Superior temporal gyrus (tissue), 1 donor: Measurements from ENCODE around the gene PPP2R1B.
A peak's percentile ranks its signal among the peaks of the same experiment; 100 is the strongest.
"Not testable (repeated sequence)": the region's sequence is repeated elsewhere in the genome, so short reads cannot be mapped to it uniquely, and the experiment has no call there.

Source experiments
- DNase-seq: peaks from one replicate; pipeline ENCODE4 v3.0.0-alpha.2; 2016; ENCODE audit errors: extremely low spot score

Gene PPP2R1B

DNA sequence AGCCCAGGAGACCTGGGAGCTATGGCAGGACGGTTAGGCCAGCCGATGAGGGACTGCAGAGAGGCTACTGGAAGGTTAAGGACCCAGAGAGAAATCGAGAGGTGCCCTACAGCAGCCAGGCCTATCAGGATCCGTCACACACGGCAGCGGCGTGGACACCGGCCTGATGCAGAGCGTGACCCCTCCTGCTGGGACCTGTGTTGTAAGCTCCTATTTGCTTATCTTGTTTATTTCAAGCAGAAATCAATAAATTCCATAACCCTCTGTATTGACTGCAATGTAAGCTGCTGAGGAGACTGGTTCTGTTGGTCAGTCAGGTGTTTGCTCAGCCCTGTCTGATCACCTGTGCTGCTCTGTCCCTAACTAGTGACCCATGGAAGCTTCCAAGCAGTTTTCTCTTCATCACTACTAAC is 39.9 kb downstream of the PPP2R1B start:
- DNase-seq: no peak

DNA sequence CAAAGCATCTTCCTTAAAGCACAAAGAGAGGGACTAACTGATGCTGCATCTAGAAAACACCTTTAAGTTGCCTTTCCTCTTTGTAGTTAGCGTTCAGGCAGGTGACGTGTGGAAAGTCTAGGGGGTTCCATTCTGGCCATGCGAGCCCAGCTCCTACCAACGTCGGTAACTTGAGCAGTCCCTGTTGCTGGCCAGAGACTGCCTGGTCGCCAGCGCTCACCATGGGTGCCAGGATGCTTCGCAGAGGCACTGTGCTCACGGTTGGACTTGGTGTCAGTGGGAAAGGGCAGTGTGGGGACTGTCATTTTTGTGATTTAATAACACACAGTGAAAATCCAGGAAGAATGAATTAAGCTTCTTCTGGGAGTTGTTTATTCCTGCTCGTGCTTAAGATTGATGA is 40.6 kb downstream of the PPP2R1B start:
- DNase-seq: no peak

DNA sequence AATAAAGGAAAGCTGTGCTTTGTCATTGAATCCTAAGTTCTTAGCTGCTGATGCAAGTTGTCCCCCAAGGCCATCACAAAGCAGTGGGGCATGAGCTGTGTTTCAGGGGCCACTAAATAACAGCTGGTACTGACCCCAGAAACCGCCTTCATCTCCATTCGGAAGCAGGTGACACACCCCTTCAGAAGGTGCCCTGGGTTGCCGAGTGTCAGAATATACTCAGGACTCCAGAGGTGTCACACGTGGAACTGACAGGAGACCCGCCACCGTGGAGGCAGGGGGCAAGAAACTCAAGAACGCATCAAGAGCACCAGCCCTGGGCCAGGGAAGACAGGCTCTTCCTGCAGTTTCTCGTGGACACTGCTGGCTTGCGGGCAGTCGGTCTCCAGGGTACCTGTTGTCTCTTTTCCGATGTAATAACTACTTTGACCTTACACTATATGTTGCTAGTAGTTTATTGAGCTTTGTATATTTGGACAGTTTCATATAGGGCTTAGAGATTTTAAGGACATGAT is 41.5 kb downstream of the PPP2R1B start:
- DNase-seq: no peak

DNA sequence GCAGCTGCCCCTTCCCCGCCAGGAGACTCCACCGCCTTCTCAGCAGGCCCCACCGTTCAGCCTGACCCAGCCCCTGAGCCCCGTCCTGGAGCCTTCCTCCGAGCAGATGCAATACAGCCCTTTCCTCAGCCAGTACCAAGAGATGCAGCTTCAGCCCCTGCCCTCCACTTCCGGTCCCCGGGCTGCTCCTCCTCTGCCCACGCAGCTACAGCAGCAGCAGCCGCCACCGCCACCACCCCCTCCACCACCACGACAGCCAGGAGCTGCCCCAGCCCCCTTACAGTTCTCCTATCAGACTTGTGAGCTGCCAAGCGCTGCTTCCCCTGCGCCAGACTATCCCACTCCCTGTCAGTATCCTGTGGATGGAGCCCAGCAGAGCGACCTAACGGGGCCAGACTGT is 42.6 kb downstream of the PPP2R1B start:
- DNase-seq: no peak

DNA sequence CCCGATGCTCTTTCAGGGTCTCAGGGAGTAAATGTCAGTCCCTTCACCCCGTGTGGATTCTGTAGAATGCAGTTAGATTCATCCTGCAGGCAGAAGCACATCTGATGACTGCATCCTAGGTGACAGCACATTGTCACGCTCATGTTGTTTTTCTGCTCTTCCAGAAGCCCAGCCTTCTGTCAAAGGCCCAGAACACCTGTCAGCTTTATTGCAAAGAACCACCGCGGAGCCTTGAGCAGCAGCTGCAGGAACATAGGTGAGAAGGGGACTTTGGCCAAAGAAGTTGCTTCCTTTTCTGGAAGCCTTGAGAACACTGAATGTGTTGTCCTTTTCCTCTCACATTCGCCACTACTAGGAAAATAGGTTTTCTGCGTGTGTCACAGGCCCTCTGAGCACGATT is 43.7 kb downstream of the PPP2R1B start:
- DNase-seq: no peak

DNA sequence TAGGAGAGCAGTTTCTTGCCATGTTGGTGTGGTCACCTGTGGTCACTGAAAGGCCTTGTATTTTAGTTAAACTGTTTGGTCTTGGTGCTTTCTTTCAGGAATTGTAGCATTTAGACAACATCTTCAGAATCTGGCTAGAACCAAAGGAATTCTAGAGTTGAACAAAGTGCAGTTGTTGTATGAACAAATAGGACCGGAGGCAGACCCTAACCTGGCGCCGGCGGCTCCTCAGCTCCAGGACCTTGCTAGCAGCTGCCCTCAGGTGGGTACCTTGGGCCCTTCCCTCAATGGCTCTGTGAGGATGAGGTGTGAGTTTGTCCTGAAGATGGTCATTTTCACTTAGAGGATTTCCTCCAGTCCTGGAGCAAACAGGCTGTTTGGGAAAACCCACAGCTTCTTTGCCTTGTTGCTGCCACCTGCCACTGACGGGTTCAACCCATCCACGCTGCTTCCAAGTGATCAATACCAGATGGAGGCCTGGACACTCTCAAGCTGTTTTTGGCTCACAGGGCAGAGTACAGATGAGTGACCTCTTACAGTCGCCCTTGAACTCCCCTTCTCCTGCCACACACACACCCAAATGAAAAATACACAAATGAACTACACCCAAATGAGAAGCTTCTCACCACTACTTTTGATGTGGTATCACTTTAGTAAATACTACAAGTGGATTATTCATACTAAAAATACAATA is 45.2 kb downstream of the PPP2R1B start:
- DNase-seq: no peak

DNA sequence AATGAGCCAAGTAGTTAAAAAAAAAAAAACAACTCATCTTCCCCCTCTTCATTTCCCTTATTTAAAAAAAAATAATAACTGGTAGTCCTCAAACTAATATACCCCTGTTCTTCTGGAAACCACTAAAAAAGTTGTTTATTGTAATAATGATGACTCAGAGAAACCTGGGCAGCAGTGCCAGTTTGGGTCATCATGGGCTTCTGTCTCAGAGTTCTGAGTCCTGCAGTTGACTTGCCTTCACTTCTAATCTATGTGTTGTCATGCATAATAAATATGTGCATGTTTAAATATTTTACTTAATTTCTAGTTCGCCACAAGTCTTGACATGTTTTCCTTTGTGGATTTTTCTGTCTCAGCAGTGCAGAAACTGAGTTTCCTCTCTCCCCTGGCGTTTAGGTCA is 46.8 kb downstream of the PPP2R1B start:
- DNase-seq: no peak

DNA sequence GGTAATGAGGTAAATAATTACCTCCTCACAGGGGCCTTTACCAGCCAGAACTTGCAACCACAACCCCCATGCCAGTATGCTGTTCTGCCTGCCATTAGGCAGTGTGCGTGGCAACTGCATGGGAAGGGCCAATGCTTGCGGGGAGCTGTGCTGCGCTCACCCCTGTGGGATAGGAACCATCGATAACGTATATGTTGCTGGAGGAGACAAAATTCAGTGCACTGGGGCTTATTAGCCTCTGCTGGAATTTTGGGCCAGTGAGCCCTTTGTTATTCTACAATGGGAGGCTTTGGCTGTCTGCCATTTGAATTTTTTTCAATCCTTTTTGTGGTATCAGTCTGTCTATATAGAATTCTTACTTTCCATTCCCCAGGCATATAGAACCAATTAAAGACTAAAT is 47.3 kb downstream of the PPP2R1B start:
- DNase-seq: no peak

DNA sequence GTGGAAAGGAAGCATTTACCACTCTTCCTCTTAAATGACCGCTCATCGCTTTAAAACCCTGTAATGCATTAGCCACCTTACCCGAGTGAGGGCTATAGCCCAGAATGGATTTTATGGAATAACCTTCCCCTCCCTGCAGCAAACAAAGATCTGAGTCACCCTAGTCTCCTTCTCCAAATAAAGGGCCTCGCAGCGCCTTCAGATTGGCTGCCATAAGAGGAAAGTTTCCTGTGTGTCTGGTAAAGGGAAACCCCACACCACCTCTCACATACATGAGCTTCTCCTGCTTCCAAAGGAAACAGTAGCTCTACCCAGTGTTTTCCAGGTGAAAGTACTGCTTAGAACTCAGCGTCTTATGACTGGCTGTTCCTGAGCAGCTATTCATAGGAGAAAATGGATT is 47.8 kb downstream of the PPP2R1B start:
- peak; percentile 40 for DNase-seq

DNA sequence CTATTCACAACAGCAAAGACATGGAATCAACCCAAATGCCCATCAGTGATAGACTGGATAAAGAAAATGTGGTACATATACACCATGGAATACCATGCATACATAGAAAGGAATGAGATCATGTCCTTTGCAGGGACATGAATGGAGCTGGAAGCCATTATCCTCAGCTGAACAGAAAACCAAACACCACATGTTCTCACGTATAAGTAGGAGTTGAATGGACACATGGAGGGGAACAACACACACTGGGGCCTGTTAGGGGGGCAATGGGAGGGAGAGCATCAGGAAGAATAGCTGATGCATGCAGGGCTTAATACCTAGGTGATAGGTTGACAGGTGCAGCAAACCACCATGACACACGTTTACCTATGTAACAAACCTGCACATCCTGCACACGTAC is 48.5 kb downstream of the PPP2R1B start:
- not testable (repeated sequence) for DNase-seq

DNA sequence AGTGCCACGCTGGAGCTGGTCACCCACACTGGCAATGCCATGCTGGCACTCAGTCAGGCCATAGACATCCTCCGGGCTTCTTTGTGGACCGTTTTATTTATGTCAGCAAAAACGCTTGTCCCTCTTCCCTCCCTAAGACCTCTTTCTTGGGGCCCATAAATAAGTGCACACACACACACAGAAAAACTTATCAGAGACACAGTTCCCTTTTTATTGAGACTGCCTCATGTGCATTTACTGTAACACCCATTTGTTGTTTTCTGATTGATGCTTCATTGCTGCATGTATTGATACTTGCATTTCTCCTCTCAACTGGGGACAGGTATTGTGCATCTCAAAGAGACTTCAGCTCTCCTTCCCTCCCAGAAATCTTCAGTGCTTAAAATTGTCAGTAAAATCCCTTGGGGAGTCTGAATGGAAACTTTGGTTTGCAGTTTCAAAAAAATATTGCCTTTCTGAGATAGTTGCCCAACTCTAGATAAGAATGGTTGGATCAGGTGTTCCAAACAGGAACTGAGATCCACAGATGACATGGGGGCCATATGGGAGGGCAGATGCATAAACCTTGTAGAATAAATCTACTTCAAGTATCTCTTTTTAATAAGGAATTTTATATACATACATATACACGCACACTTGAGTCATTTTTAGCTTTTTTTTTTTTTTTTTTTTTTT is 50.9 kb downstream of the PPP2R1B start:
- no peak for DNase-seq

DNA sequence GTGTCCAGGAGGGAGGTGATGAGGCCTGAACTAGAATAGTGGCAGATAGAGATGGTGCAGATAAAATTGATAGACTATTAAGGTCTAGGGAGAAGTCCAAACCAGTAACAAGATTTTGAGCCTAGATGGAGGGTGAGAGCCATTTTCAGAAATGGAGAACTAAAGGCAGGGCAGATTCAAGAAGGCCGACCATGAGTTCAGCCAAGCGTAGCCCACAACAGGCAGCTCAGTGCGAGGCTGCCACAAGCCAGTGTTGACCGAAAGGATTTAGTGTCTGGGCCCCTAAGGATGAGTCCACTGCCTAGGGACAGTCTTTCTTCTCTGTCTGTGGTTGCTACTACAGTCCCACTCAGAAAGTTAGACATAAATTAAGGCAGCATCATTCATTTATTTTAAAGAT is 51.7 kb downstream of the PPP2R1B start:
- DNase-seq: no peak

DNA sequence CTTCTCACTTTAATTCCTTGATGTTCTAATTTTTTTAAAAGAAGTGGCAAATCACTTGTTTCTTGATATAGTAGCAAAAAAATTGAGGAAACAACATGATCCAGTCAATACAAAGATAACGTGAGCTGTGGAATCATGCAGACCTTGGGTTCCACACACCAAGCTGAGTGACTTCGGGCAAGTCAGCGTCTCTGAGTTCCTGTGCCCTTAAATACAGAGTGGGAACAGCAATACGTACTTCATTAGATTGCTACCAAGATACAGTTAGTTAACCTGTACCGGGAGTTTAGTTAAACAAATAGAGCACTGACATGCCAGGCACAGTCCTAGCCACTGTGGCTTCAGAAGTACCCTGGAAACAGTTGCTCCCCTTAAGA is 58.5 kb downstream of the PPP2R1B start:
- no peak for DNase-seq

DNA sequence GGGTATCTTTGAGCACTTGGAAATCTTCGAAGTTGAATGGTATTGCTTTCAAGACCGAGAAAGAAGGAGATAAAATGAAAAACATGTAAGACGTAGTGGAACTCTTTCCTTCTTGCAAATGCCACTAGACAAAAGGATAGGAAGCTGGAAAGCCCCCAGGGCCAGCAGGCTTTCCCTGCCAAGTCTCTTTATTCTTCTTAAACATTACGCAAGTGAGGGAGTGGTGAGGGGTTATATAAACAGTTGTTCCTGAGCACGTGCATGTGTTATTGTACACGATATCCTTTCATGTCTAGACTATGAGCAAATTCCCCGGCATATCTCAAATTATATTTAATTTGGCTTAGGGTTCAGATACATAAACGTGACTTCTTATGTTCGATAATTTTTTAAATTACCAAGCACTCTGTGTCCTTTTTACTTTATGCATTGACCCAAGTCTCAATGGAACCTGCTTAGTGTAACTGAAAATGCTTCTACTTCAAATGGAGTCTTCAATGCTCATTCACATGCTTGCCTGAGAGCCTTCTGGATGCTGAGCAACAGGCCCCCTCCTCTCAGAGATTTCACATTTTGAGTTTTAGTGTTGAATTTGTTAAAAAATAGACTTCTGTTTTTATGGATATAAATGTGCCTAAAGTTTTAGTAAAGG is 59.0 kb downstream of the PPP2R1B start:
- DNase-seq: no peak

DNA sequence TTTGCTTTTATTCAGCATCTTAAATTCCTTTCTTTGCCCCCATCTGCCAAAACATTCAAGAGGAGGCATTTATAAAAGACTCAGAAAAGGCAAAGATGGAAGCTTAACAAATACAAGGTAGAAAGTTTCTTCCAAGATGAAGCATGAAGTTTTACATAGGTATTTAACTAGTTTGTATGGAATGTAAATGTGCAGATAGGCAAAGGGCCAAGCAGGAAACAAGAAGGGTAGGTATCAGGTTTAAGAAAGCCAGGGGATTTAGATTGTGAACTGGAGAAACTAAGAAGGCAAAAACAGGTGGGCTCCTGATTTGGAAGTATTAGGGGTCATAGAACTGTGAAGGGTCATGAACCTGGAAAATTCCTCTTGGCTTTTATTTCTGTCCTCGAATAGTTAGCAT is 62.6 kb downstream of the PPP2R1B start:
- no peak for DNase-seq

DNA sequence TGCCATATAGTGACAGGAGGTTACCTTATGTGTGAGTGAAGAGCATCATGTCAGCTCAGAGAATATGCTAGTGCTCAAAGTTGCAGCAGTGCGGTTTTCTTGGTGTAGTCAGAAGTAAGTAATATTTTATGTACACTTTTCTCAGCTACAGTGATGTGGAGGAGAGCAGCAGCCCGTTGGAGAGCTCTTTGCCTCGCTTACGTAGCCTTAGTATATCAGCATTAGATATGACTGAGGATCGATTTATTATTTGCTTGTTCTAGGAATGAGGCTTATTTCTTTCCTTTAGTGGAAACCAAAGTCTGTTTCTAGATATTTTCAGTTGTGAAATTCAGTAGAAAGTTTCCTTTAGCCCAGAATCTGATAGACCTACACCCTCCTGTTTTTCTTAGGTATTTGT is 63.6 kb downstream of the PPP2R1B start:
- DNase-seq: no peak

DNA sequence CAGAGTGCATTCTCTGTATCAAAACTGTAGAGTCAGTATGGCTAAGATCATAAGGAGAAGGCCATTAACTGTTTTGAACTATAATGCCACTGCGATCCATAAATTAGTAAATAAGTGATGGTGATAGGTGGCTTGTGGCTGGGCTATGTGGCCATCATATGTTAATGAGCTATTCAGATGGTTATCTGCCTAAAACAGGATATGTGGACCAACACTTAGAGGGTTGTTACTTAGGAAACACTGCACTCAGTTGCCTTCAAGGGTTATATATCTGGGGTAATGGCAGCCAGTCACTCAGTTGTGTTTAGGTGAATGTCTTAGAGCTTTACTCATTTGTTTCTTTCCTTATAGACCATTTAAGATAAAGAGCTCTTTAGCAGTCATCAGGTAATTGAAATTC is 66.0 kb downstream of the PPP2R1B start:
- DNase-seq: no peak

DNA sequence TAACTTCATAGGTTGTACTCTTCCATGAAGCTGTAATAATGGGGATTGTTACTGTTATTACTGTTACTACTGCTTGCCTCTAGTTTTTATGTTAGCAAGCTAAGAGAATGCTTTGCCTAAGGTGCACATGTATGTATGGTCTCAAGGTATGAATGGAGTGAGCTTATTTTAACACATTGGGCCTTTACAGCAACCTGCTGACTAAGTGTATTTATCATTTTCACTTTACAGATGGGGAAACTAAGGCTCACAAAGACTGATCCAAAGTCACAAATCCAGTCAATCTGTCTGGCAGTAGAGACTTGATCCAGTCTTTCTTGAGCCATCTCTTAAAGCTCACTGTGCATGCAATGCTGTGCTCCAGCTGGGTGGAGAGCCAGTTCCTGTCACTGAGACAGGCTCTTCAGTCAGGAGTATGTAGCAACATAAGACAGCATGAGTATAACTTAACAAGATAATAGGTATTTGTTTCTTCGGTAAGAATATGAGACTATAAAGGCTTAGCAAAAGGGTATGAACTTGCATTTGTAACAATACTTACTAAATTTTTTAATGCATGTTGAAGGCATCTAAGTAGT is 66.5 kb downstream of the PPP2R1B start:
- DNase-seq: no peak

DNA sequence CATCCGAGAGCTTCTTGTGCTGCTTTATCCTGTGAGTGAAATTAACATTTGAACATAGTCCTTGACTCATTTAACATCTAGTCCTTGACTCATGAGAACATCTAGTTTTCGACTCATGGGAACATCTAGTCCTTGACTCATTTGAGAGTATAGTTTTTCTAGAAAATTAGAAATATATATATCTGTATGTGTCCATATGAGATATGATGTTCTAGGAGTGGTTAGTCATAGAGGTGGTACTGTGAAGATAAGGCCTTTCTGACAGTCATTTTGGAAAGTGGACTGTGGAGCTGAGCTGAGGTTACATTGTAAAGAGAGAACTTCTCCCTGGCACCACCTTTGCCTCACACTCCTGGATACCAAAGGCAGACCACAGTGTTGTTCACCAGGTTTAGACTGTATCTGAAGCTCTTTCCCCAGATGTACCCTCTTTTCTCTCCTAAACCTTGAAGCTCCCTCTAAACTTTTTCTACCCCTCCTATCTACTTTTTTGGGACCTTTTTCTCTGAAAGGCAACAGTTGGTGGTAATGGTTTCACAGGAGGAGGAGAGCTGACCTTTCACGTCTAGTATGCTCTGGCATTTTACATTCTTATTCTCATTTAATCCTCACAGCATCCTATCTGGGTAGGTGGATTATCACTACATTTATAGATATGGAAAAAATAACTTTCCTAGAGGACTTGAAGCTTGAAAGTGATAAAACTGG is 67.2 kb downstream of the PPP2R1B start:
- DNase-seq: no peak

DNA sequence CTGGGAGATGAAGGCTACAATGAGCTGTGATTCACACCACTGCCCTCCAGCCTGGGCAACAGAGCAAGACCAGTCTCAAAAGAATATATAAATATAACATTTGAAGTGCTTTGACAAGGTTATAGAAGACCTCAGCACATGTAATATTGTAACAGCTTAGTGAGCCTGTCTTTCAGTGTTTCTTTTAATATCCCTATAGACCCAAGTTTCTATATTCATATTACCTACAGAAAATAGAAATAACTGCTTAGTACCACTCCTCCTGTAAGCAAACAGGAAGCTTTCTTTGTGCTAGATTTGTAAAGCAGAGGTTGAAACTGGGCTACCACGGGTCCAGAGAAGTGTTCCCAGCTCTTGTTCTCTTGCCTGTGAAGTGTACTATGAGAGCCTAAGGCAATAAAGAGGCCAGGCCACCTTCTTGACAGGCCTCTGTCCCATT is 68.2 kb downstream of the PPP2R1B start:
- no peak for DNase-seq

DNA sequence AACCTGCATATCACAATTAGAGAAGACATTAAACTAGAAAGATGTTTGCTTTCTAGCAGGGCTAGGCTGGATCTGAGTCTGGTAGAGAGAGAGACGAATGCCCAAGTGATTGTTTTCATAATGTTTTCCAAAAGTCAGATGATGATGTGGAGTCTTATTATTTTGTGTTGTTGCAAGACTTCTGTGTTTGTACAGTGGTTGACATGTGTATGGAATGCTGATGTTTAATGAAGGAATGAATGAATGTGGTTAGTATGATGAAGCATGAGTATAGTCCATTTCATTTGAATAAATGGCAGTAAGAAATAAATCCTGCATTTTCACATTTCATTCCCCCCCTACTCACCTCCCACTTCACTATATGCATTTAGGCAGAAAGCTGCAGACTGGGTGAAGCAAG is 69.6 kb downstream of the PPP2R1B start:
- DNase-seq: no peak

DNA sequence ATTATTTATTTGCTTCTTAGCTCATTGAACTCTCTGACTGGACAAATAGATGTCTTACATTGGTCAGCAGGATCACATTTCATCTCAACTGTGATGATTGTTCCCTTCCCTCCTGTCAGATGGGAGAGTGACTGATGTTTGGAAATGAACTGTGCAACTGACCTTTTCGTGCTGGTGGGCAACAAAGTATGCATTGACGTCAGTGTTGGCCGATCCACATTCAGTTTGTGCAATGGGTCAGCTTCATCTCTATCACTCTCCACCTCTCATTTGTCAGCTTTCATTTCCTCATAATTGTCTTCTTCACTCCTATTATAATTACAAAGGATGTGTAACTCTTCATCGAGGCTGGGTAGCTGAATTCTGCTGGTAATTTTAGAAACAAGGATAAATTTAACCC is 71.3 kb downstream of the PPP2R1B start:
- peak; percentile 48 for DNase-seq
